Activated CD4-positive, alpha-beta T cell treated with anti-CD3 and anti-CD28 coated beads, Interleukin-2, amount 50 U/mL, for 1 hour (primary cell): ENCODE data around the gene CNKSR2.

Experiments used
- DNase-seq: peaks from one replicate; pipeline ENCODE4 v3.0.0-alpha.2; 2020

CNKSR2 gene

GRCh38 chrX:21620234-21620633 is 246.0 kb downstream of the CNKSR2 start:
- DNase-seq = no peak

- no peak for DNase-seq
Observed at GRCh38 chrX:21623778-21624501, 249.7 kb downstream of the CNKSR2 start.

DNA sequence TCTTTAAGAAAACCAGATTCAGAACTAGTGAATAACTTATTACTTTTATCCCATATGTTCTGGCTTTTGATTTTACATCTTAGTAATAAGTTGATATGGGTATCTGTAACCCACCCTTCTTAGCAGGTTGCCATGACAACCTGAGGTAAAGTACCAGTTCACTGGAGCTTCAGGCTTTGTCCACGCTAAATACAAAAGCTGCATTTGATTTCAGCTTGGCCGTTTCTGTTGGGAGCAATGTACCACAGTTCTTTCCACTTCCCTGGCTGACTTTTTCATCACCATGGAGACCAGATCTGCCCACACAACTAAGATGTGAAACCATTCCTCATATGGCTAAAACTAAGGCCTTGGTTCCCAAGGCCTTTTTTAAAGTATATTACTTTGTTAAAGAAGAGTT is 257.8 kb downstream of the CNKSR2 start:
- DNase-seq = no peak

GRCh38 chrX:21638311-21638710 is 264.1 kb downstream of the CNKSR2 start:
- DNase-seq = no peak

GRCh38 chrX:21639775-21640174 is 265.6 kb downstream of the CNKSR2 start:
- no peak for DNase-seq

DNA sequence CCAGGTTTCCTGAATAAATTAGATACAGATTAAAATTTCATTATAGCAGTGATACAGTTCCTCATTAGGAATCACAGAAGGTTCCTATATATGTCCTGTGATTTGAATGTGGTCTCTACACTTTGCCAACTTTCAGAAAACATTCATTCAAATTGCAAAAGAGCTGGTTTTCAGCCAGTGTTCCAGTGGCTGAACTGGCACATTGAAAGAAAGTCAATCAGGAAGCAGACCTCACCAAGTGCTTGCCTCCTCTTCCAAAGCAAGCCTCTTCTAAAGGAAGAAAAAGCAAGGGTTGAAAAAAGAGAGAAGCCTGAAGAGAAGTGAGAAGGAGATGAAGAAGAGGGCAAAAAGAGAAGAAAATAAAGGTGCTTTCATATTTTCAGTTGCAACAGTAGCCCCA is 271.2 kb downstream of the CNKSR2 start:
- no peak for DNase-seq

DNA sequence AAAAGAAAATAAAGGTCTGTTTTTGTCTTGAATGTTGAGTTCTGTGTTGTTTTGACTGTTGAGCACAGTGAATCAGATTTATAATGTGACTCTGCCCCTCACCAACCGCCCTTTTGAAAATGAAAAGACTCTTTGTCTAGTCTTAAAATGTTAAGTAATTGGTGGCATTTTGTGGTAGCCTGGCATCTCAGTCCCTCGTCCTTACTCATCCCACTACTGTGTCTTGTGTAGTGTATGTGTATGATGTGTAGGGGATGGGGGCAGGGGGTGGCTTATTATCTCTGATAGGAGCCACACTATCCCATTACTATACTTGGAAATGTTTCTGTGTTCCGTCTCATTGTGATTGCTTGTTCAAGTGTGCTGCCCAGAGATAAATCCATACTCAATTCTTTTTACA is 271.7 kb downstream of the CNKSR2 start:
- no peak for DNase-seq

- DNase-seq = no peak
Observed at GRCh38 chrX:21655901-21656586, 281.8 kb downstream of the CNKSR2 start.

GRCh38 chrX:21656587-21657317 is 282.5 kb downstream of the CNKSR2 start:
- no peak for DNase-seq

- no peak for DNase-seq
Observed at GRCh38 chrX:21657318-21658151, 283.3 kb downstream of the CNKSR2 start.

GRCh38 chrX:21658152-21658737 is 284.0 kb downstream of the CNKSR2 start, which contains the start of gene KLHL34:
TSS of gene KLHL34 (minus strand) at chrX:21658330. CDS start at chrX:21657788, 542 bp downstream.
- no peak for DNase-seq

GRCh38 chrX:21658746-21659145 is 284.5 kb downstream of the CNKSR2 start:
- no peak for DNase-seq

DNA sequence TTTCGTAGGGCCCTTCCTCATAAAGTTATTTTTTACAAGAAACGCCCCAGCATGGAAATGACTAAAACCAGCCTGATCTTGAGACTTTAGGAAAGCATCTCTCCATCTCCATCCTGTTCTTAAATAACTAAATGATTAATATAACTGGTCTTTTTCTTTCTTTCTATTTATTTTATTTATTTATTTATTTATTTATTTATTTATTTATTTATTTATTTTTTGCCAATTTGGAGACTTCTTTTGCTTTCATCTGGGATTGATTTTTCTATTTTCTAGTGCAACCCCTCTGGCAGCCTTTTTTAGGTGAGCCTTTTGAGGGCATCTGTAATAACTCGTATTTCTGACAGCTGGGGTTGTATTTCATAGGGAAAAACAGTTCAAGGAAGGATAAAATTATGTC is 285.1 kb downstream of the CNKSR2 start:
- DNase-seq = no peak

DNA sequence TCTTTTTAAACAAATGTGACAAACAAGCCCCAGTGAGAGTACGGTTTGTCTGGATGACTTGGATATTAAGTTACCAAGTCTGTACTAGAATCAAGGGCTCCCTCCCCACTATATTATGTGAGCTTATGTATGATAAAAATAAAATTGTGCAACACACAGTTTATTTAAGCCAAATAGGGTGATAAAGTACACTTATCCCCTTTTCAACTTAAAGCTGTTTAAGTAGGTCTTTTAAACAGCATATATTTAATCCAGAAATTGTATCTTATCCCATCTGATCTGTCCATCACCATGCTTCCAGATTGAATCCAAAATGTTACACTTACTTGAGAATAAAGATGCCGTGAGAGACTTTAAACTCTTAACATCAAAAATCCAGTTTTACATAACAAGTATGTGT is 285.9 kb downstream of the CNKSR2 start:
- DNase-seq = no peak

DNA sequence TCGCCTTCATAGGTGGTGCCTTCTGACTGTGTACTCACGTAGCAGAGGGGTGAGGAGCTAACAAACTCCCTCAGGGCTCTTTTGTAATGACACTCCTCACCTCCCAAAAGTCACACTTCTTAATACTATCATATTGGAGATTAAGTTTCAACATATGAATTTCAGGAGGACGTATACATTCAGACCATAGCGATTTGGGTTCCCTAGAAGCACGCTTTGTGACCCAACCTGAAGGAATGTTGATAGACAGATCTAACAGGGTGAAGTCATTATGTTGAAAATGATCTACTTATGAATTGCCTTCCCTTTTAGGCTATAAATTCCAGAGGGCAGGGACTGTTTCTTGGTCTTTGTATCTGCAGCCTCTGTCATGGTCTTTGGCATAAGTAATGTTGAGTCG is 287.1 kb downstream of the CNKSR2 start:
- no peak for DNase-seq

DNA sequence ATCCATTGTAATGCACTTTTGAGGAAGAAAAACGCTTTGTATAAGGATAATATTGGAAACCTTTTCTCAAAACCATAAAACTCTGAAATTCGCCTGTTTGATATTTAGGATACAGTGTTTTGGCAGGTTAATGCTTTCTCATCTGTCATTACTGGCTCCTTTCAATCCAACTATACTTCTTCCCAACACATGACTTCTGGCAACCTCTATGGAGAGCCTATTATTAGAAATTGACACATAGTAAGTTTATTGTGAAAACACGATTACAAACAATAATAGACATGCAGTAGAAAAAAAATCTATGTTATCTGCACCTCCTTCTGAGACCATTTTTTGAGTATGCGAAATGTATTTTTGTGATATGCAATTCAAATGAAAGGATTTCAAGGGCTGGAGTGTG is 288.5 kb downstream of the CNKSR2 start:
- no peak for DNase-seq

DNA sequence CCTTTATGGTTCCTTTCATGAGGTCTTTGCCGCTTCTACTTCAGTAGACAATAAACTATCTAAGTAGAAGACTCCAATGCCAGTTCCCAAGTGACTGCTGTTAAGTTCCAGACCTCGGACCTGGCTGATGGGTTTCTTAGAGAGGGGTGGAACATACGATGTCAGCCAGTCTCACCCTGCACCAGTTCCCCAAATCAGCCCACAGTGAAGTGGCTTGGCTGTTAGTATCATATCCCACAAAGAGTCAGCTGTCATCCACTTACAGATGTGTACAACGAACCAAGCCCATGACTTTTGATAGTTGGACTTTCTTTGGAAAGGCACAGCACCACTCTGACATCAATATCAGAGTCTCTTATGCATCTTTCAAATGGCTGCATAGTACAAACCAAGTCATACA is 292.0 kb downstream of the CNKSR2 start:
- DNase-seq = no peak

DNA sequence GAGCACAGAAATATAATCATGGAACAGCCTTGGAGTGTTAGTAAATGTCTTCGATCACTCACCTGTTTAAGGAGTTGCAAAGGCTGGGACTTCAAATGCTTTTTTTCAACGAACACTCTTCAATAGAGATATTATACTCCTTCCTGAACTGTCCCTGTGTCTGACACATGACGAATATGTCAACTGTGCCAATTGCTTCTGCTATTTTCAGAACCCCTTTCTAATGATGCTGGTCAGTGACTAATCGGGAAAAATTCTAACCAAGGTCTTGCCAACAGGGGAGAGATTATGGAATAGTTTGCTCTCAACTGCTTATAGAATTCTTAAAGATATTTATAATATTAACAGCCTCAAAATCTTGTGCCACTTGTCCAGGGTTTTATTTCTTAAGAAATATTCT is 292.5 kb downstream of the CNKSR2 start:
- DNase-seq = no peak

DNA sequence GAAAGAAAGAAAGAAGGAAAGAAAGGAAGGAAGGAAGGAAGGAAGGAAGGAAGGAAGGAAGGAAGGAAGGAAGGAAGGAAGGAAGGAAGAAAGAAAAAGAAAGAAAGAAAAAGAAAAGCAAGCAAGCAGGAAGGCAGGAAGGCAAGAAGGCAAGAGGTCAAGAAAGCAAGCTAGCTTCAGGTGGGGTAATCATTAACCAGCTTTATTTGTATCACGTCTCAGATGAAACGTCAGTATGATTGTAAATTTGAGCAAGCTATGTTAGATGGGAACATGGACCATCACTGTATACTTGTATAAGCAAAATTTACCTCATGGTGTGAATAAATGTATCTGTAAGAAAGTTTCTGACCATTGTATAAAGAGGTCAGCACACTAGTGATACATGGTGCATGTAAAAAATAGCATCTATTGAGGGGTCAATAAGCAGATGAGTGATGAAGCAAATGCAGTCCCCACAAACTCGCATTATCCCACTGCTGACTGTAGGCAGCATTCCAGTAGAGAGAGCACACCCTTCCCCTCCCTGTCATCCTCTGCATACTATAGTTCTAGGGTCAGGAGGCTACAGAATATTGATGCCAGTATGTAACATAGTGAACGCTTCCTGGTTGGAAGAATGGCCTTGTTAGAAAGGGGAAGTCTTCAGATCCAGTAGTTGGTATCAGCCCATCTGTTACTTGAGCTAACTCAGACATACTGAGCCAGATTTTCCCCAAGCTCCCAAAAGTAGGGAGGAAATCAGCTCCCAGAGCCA is 300.4 kb downstream of the CNKSR2 start:
- no peak for DNase-seq

GRCh38 chrX:21675931-21676330 is 301.7 kb downstream of the CNKSR2 start:
- DNase-seq = no peak

DNA sequence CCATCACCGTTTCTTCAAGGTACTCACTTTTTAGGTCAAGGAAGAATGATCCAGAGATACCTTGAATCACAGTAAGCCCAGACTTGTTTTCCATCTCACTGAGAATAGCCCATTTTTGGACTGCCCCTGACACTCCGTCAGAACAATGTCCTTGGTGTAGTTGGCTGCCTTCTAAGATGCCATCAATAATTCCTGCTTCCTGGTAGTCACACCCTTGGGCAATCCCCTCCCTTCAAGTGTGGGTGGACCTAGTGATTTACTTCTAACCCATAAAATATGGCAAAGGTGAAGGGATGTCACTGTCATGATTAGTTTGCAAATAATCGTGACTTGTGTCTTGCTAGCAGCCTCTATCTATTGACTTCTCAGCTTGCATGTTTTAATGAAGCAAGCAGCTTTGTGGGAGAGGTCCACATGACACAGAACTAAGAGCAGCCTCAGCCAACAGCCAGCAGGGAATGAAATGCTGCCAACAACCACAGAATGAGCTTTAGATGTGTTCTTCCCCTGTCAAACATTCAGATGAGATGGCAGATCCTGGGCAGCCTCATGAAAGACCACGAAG is 303.9 kb downstream of the CNKSR2 start:
- DNase-seq = no peak
